LNCAP (cell line): ENCODE results near the gene KCNMA1.

Experiments used
- CTCF ChIP-seq: fragments of 450-650 bp; IDR thresholded peaks from 2 replicates; pipeline ENCODE4 v1.5.1; 2017; ENCODE audit warnings: mild to moderate bottlenecking

The KCNMA1 gene

GRCh38 chr10:77511498-77512218, 126.0 kb downstream of the KCNMA1 start:
- TF ChIP-seq CTCF = no peak

- TF ChIP-seq CTCF = no peak
These were observed 126.9 kb downstream of the KCNMA1 start for GRCh38 chr10:77510695-77511094.

GRCh38 chr10:77510294-77510693, 127.3 kb downstream of the KCNMA1 start:
- TF ChIP-seq CTCF = no peak

- TF ChIP-seq CTCF = no peak
These were observed 128.2 kb downstream of the KCNMA1 start for GRCh38 chr10:77509391-77509790.

GRCh38 chr10:77507291-77507880, 130.2 kb downstream of the KCNMA1 start:
- TF ChIP-seq CTCF = no peak

GRCh38 chr10:77506517-77507200, 130.9 kb downstream of the KCNMA1 start:
- TF ChIP-seq CTCF = no peak

- no peak for TF ChIP-seq CTCF
These were observed 131.9 kb downstream of the KCNMA1 start for GRCh38 chr10:77505431-77506334.
